ENCODE data around the gene DTX3. TPM values are rescaled to one million over a fixed set of nuclear protein-coding genes. Genes with fewer than 3 reads are reported as not detected.
"Not testable (repeated sequence)": the region's sequence is repeated elsewhere in the genome, so short reads cannot be mapped to it uniquely, and the experiment has no call there.

DTX3 gene
- total RNA-seq, 1 donor, result 32.9 TPM

DNA sequence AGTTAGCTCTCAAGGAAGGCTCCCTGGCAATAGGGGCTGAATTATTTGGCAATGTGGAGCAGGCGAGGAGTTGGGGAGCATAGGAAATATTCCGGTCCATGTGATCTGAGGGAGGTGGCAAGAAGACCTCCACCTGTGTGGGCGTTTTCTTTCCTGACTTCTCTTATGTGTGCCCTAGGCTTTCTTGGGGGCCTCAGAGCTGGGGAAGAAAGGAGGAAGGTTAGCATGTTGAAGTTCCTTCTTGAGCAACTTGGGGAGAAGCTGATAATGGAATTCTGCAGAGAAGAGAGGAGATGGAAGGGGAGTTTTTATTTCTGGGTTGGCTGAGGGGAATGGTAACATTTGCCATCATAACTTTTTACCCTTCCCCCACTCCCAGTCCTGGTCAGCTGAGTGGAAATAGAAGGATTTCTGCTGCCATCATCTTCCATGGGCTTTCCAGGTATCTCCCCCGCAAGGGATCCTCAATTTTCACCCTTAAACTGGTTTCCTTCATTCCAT lies 1.2 kb downstream of the DTX3 start:
- no peak for DNase-seq (ENCODE audit: low read depth in 2 of 3, low spot score in 2 of 3)

DNA sequence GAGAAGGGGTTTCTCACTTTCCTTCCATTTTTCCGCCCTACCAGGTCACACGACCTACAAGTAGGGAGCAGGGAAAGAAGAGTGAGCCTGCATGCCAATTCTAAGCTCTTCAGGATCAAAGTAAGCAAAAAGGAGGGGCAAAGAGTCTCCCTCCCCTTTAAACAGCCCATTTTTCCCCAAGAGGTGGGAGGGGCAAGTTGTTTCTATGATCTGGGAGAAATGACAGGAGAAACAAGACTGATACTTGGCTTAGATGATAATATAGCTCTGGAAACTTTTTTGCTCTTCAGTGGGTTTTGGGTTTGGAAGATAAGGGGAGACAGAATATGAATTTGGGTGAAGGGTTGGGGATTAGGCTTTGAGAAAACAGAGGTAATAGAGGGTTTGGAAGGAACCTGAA lies 1.8 kb downstream of the DTX3 start:
- no peak for DNase-seq (ENCODE audit: low read depth in 2 of 3, low spot score in 2 of 3)

DNA sequence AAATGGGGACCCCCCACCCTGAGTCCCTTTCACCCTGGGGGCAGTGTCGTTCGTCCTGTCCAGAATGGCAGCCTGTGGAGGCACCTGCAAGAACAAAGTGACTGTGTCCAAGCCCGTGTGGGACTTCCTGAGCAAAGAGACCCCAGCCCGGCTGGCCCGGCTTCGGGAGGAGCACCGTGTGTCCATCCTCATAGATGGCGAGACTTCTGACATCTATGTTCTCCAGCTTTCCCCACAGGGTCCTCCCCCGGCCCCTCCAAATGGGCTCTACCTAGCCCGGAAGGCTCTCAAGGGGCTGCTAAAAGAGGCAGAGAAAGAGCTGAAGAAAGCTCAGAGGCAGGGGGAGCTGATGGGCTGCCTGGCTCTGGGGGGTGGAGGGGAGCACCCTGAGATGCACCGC lies 2.2 kb downstream of the DTX3 start:
- DNase-seq (ENCODE audit: low read depth in 2 of 3, low spot score in 2 of 3), result no peak

DNA sequence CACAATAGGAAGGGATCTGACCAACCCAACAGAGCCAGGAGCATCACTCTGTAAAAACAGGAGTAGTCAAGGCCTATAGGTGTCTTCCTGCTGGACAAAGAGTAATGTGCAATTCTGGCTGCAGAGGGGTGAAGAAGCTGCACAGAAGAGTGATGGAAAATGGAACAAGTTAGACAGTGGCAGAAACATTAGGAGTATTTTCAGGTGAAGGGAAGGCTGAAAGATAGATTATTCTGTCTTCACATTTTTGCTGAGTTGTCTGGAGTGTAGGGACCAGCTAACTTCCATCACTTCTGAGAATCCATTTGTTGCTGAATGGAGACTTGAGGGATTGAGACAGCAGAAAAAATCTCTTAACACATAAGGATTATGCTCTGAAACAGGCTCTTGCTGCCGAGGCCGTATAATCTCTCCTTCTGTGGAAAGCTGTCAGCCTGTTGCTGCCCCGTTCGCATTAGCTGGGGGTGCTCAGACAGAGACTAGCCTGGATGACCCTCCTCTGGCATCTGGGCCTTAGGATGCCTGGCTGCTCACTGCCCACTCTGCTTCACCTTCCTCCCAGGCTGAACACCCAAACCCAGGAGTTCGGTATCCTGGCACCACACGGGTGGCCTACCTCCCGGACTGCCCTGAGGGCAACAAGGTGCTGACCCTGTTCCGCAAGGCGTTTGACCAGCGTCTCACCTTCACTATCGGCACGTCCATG lies 3.5 kb downstream of the DTX3 start:
- no peak for DNase-seq (ENCODE audit: low read depth in 2 of 3, low spot score in 2 of 3)

DNA sequence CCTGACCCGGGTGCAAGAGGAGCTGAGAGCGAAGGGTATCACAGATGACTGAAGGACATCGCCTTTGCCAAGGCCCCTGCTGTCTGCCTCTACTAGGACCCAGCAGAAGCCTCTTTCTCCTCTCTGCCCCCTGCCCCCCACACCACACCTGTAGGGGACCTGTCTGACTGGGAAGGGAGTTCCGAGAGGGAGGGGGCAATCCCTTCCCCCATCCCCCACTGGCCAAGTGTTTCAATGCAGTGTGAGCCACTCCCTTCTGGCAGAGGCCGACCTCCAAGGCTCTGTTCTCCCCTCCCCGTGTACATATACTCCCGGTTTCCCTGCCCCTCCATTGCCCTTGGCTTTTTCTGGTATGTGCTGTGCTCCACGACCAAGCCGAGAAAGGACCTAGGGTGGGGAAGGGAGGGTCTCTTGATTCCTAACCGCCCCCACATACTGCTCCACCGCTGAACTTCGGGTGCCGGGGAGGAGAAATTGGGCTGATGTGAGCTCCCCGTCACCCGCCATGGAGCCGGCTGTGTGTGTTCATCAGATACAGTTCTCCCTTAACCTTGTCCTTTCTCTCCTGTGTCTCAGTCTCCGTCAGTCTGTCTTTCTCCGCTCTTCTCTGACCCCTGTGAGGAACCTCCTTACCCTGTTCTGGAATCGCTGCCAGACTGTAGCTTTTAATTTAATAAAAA lies 4.6 kb downstream of the DTX3 start:
- DNase-seq (ENCODE audit: low read depth in 2 of 3, low spot score in 2 of 3), result no peak

DNA sequence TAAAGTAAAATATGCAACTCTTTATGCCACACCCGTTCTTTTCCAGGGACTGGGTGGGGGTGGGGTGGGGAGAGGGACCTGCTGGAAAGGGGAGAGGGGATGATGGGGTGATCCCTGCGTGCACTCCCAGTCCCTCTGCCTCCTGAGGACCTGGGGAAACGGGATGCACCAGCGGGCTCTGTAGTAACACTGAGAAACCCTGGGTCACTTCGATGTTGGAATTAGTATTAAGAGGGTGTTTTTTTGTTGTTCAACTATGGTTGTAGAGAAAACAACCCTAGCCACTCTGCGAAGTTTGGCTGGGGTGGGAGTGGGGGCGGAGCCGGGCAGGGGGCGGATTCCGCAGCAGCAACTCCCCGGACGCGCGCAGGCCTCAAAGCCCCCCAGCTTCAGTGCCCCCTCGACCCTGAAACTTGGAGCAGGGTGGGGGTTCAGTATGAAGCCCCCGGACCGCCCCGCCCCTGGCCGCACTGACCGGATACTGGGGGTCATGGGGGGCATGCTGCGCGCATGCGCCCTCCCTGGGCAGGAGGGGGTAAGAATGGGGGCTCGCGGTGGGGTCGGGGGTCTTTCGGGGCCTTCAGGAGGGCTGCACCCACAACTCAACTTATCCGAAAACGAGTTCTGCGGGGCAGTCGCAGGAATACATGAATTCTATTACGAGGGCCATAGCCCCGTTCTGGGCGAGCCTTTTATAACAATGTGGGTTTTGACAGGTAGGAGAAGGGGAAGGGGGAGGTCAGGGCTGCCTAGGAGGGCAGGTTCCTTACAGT lies 5.3 kb downstream of the DTX3 start:
- DNase-seq (ENCODE audit: low read depth in 2 of 3, low spot score in 2 of 3), result no peak

DNA sequence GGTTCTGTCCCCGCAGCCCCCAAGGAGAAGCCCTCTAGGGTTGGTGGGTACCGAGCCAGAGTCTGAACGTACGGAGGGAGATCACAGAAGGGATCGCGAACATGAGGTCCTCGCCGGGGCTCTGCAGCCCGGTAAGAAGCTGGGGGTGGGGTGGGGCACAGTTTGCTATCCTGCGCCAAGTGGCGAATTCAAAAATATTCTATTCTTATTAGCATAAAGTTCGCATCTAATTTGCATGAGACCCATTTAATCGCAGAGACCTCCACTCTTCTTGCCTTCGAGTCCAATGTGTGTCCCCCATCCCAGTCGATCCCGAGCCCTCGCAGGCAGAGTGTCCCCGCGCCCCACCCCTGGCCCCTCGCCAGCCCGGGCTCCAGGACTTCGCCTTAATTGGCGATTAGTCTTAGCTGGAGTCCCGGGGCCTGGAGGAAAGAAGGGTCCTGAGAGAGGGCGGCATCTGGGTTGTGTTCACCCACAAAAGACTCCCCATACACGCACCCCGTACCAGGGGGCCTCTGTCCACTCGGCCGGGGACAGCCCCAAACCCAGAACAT lies 6.0 kb downstream of the DTX3 start:
- no peak for DNase-seq (ENCODE audit: low read depth in 2 of 3, low spot score in 2 of 3)

DNA sequence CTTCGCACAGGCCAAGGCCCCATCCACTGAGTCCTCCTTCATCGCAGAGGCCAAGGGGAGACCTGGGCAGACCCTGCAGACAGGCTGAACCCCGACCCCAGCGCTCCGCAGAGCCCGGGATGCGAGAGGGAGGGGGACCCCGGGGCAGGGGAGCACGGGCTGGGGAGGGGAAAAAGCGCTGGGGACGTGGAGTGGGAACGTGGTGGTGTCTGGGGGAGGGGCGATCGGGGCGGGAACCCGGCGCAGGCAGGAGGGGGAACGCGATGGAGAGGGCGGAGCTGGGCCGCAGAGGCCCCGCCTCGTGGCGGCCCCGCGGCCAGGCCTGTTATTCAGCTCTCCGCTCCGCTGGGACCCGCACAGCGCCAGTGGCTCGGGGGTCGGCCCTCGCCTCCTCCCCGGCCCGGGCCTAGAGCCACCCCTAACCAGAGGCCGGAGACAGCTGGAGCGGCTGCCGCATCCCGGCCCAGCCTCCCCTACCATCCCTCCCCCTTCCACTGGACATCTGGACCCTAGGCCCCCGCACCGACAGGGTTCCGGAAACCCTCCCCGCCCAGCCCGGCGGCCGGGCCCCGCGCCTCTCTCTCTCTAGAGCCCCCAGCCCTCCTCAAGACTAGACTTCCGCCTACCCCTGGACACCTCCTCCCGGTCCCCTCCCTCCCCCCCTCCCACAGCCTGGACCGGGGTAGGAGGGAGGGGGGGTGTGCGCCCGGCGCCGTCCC lies 6.6 kb downstream of the DTX3 start, which contains the start of gene ARHGEF25:
Gene ARHGEF25 (plus strand): TSS at position 328 of the 719 bp plus-strand sequence. CDS start 460 bp downstream, outside the sequence.
- no peak for DNase-seq (ENCODE audit: low read depth in 2 of 3, low spot score in 2 of 3)

DNA sequence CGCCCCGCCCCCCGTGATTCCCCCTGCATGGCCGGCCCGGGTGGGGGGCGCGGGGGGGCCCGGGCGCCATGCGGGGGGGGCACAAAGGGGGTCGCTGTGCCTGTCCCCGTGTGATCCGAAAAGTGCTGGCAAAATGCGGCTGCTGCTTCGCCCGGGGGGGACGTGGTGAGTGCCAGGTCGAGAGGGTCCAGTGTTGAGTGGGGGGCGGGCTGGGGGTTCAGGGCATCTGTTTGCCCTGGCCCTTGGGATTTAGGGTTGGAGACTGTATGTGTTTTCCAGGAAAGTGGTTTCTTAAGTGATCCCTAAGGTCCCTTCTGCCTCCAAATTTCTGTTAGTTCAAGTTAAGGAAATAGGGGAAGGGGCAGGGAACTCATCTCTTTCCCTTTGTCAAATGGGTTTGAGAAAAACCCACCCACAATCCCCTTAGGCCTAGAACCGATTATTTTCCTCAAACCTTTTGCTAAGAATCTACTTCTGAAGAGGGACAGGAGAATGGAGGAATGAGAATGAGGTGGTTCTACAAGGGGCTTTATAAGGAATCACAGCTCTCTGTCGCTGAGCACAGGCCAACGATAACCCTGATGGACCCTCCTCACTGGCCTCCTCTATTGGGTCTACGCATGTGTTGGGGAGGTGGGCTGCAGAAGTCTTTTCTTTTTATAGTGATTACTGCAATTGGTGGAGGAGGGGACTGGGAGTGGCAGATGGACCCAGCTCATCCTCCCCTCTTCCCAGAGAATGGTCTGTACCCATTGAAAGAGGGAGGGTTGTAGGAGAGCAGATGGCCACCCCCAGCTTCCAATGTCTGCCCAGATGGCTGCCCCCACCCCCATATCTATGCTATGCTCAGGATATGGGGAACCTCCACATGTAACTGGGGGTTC lies 7.4 kb downstream of the DTX3 start:
- DNase-seq (ENCODE audit: low read depth in 2 of 3, low spot score in 2 of 3), result no peak

DNA sequence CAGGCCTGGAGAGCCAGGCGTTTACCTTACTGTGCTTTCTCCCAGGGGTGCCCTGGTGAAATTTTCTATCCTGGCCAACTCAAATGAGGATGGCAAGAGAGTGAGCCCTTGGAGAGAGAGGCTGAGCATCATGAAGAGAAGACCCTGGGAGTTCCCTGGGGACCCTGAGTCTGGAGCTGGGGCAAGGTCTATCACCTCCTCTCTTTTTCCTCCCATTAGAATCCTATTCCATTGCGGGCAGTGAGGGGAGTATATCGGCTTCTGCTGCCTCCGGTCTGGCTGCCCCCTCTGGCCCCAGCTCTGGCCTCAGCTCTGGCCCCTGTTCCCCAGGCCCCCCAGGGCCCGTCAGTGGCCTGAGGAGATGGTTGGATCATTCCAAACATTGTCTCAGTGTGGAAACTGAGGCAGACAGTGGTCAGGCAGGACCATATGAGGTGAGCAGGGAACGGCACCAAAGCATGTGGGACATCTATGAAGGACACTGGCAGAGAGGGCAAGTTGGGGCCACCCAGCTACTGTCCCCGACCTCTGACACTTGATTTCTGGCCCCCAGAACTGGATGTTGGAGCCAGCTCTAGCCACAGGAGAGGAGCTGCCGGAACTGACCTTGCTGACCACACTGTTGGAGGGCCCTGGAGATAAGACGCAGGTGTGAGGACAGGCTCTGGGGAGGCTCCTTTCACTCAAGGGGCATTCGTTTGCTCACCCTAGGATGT lies 8.2 kb downstream of the DTX3 start:
- no peak for DNase-seq (ENCODE audit: low read depth in 2 of 3, low spot score in 2 of 3)

DNA sequence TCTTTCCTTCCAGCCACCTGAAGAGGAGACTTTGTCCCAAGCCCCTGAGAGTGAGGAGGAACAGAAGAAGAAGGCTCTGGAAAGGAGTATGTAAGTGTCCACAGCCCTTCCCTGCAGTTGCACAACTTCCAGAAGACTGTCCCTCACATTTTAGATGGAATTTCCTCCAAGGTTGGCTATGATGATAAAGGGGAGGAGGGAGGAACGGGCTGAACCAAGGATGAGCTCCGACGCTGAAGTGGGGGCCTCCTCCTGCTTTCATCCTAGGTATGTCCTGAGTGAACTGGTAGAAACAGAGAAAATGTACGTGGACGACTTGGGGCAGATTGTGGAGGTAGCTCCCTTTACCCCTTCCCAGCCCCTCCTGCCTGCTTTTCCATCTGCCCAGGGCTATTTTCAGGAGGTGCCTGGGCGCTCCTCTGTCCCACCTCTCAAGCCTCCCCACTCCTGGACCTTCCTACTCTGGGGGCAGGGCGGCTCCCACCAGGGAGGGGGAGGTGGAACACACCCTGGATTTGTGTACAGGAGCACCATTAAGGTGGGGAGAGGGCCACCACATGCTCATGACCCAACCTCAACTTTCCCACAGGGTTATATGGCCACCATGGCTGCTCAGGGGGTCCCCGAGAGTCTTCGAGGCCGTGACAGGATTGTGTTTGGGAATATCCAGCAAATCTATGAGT lies 8.9 kb downstream of the DTX3 start:
- no peak for DNase-seq (ENCODE audit: low read depth in 2 of 3, low spot score in 2 of 3)

DNA sequence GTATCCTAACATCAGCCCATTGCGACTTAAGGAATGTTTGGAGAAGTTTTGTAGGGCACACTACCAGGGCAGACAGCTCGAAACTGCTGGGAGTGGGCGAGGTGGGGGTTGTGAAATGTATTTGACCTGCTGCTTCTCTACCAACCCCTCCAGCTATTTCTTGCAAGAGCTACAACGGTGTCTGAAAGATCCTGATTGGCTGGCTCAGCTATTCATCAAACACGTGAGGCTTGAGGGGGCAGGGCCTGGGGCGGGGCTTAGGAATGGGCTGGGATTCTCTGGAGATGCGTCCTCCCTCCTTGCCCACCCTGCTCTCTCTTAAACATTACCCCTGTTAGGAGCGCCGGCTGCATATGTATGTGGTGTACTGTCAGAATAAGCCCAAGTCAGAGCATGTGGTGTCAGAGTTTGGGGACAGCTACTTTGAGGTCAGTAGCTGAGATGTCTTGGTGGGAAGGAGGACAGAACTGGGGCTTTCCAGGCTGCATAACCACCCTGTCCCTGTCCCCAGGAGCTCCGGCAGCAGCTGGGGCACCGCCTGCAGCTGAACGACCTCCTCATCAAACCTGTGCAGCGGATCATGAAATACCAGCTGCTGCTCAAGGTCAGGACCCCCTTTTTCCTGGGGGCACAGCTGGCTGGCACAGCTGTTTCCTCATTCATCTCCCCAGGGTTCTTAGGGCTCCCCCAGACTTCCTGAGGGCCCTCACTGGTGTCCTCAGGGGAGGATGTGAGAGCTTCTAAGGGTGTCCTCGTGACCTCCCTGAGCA lies 9.7 kb downstream of the DTX3 start:
- DNase-seq (ENCODE audit: low read depth in 2 of 3, low spot score in 2 of 3), result peak in 1 of 3 donors; percentile 49

DNA sequence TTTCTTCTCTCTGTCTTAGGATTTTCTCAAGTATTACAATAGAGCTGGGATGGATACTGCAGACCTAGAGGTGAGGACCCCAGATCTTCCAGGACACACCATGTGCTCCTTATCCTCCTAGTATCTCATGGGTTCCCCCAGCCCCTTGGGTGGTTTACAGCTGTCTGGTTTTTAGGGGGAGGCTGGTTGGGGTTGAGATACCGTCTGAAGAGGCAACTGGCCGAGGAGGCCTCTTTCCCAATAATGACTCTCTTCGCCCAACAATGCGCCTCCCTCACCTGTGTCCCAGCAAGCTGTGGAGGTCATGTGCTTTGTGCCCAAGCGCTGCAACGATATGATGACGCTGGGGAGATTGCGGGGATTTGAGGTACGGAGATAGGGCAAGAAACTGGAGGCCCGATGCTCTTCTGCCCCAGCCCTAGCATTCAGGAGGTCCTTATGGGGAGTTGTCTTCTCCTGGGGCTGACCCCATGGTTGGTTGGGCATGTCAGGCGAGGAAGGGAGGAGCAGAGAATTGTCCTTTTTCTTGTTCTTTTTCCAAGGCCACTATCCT lies 10.4 kb downstream of the DTX3 start:
- DNase-seq (ENCODE audit: low read depth in 2 of 3, low spot score in 2 of 3), result no peak

DNA sequence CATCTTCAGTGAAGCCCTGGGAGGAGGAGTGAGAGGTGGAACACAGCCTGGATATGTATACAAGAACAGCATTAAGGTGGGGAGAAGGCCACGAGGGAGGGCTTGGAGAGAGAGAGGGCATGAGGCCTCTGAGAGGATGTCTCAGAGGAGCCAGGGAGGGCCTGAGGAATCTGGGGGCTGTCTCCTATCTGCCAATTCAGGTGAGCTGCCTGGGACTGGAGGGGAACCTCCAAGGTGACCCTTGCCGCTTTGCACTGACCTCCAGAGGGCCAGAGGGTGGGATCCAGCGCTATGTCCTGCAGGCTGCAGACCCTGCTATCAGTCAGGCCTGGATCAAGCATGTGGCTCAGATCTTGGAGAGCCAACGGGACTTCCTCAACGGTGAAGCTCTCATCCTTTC lies 11.0 kb downstream of the DTX3 start:
- no peak for DNase-seq (ENCODE audit: low read depth in 2 of 3, low spot score in 2 of 3)

DNA sequence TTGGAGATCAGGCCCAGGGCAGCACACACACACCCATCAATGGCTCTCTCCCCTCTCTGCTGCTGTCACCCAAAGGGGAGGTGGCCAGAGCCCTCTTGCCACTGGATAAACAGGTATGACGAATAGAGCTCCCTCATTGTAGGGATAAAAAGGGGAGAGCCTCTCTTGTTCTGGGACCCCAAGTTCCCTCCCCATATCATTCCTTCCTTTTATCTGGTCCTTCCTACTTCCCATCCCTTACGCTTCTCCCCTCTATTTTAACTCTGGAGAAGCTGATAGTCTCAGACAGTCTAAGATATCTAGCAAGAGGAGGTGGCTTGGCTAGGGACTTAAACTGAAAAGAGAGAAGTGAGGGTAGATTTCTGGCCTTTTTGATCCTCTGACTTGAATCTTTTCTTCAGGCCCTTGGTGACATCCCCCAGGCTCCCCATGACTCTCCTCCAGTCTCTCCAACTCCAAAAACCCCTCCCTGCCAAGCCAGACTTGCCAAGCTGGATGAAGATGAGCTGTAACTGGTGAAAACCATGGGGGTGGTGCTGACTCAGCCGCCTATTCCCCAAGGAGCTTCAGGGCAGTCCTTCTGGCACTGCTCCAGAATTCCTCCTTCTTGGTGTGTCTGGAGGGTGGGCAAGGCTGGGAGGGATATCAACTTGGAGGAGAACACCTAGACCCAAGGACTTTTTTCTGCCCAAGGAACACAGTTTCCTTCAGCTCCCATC lies 11.9 kb downstream of the DTX3 start:
- DNase-seq (ENCODE audit: low read depth in 2 of 3, low spot score in 2 of 3), result no peak

DNA sequence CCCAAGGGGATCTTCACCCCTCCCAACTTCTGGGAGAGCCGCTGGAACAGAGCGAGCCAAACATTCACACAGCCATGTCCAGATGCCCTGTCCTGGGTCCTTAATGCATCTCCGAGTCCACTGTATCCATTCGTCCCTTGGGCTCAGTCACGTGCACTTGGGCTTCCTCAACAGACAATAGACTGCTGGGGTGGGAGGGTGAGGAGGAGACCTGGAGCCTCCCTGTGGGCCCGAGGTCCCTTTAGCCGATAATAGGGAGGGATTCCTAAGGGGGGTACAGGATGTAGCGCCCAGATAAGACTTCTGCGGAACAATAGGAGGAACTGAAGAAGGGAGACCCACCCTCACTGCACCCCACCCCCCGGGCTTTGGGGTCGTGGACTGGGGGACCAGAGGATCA lies 13.3 kb downstream of the DTX3 start:
- DNase-seq (ENCODE audit: low read depth in 2 of 3, low spot score in 2 of 3), result no peak

DNA sequence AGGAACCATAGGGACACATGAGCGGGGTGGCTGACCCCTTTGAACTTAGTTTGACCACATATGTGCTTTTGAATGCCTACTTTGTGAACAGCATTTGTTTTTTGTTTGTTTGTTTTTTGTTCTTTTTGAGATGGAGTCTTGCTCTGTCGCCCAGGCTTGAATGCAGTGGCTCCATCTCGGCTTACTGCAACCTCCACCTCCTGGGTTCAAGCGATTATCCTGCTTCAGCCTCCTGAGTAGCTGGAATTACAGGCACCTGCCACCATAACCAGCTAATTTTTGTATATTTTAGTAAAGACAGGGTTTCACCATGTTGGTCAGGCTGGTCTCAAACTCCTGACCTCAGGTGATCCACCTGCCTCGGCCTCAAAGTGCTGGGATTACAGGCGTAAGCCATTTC lies 13.8 kb downstream of the DTX3 start:
- DNase-seq (ENCODE audit: low read depth in 2 of 3, low spot score in 2 of 3), result not testable (repeated sequence)

Data from hematopoietic multipotent progenitor cell (in vitro differentiated cells).